Nephron progenitor cell (in vitro differentiated cells): ENCODE measurements around the gene FAM163B.

Experiments used
- DNase-seq: peaks from one replicate; pipeline ENCODE4 v3.0.0; 2021
- H3K27ac Mint-ChIP-seq: 2 replicates; pipeline ENCODE4 v1.8.0; 2021; ENCODE audit warnings: mild to moderate bottlenecking, moderate library complexity, mixed read lengths
- H3K27me3 Mint-ChIP-seq: 2 replicates; pipeline ENCODE4 v1.8.0; 2021; ENCODE audit warnings: mild to moderate bottlenecking, low read depth, mixed read lengths; ENCODE audit not compliant: poor library complexity
- H3K36me3 Mint-ChIP-seq: 2 replicates; pipeline ENCODE4 v1.8.0; 2021; ENCODE audit warnings: low read depth, mixed read lengths
- H3K4me1 Mint-ChIP-seq: 2 replicates; pipeline ENCODE4 v1.8.0; 2021; ENCODE audit warnings: mixed read lengths
- H3K4me3 Mint-ChIP-seq: 2 replicates; pipeline ENCODE4 v1.8.0; 2021; ENCODE audit warnings: mild to moderate bottlenecking, moderate library complexity, mixed read lengths
- H3K9me3 Mint-ChIP-seq: 2 replicates; pipeline ENCODE4 v1.8.0; 2021; ENCODE audit warnings: mild to moderate bottlenecking, moderate library complexity, mixed read lengths
- CTCF ChIP-seq: fragments of 200-600 bp; sonication (generic); IDR thresholded peaks from 2 replicates; pipeline ENCODE4 v1.5.0; 2021; ENCODE audit warnings: antibody characterized with exemption

Gene FAM163B

GRCh38 chr9:133653638-133654037, 44.4 kb upstream of the FAM163B start:
- Mint-ChIP-seq H3K36me3 (no peaks in the 10 kb centered on the region), H3K27me3 (peaks cover 40% of the 10 kb centered on the region), H3K4me1 (peaks cover 32% of the 10 kb centered on the region), H3K4me3 (no peak overlapping the region), H3K9me3 (no peaks in the 10 kb centered on the region), H3K27ac (no peak overlapping the region)
- no peak for DNase-seq
- TF ChIP-seq CTCF = no peak

GRCh38 chr9:133650026-133650425, 40.8 kb upstream of the FAM163B start:
- Mint-ChIP-seq H3K4me1 (peaks cover 14% of the 10 kb centered on the region), H3K9me3 (no peaks in the 10 kb centered on the region), H3K27ac (no peak overlapping the region), H3K27me3 (peaks cover 18% of the 10 kb centered on the region), H3K36me3 (no peaks in the 10 kb centered on the region), H3K4me3 (no peak overlapping the region)
- no peak for DNase-seq
- TF ChIP-seq CTCF = no peak

DNA sequence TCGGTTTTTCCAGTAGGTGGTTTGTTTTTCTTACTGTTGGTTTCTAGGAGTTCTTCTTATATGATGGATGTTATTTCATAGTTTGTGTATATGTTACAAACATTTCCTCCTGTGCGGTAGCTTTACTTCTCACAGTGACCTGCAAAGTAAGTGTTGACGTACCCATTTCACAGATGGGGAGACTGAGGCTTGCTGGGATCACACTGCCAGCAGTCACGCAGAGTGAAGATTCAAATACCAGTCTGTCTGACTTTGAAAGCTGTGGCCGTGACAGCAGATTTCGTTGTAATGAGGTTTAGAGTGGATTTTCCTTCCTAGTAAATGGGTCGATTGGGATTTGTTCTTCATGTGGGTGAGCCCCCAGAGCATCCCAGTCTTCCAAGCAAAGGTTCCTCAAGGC, 40.0 kb upstream of the FAM163B start:
- DNase-seq = no peak
- Mint-ChIP-seq H3K9me3 (no peaks in the 10 kb centered on the region), H3K27ac (no peak overlapping the region), H3K27me3 (peaks cover 18% of the 10 kb centered on the region), H3K4me3 (no peak overlapping the region), H3K36me3 (no peaks in the 10 kb centered on the region), H3K4me1 (peaks cover 13% of the 10 kb centered on the region)
- no peak for TF ChIP-seq CTCF

- H3K9me3 Mint-ChIP-seq = no peaks in the 10 kb centered on the region
- DNase-seq = no peak
- H3K36me3 Mint-ChIP-seq = no peaks in the 10 kb centered on the region
- peaks cover 13% of the 10 kb centered on the region for H3K27me3 Mint-ChIP-seq
- no peak for TF ChIP-seq CTCF
- peaks cover 13% of the 10 kb centered on the region for H3K4me1 Mint-ChIP-seq
- H3K4me3 Mint-ChIP-seq = no peak overlapping the region
- H3K27ac Mint-ChIP-seq = no peak overlapping the region
These were observed 38.7 kb upstream of the FAM163B start for GRCh38 chr9:133647765-133648469.

DNA sequence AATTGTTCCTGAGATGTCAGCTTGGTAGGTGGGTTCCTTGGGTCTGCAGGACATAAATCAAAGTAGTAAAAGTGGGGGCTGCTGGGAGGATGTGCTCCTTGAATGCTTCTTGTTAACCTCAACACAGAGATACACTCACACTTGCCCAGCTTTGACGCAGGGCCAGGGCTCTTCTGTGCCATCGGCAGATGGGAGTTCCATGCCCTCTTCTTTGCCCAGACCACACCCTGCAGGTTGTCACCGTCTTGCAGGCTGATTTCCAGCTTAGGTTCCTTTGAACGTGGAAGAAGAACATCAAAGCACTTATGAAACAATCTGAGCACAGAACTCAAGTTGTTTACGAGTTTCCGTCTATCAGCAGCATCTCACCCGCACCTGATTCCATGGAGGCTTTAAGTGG, 38.0 kb upstream of the FAM163B start:
- DNase-seq = no peak
- Mint-ChIP-seq H3K4me1 (peaks cover 13% of the 10 kb centered on the region), H3K36me3 (no peaks in the 10 kb centered on the region), H3K9me3 (no peaks in the 10 kb centered on the region), H3K27ac (no peak overlapping the region), H3K27me3 (peaks cover 13% of the 10 kb centered on the region), H3K4me3 (no peak overlapping the region)
- no peak for TF ChIP-seq CTCF
